ENCODE measurements around the gene CCDC198.

Gene CCDC198

DNA sequence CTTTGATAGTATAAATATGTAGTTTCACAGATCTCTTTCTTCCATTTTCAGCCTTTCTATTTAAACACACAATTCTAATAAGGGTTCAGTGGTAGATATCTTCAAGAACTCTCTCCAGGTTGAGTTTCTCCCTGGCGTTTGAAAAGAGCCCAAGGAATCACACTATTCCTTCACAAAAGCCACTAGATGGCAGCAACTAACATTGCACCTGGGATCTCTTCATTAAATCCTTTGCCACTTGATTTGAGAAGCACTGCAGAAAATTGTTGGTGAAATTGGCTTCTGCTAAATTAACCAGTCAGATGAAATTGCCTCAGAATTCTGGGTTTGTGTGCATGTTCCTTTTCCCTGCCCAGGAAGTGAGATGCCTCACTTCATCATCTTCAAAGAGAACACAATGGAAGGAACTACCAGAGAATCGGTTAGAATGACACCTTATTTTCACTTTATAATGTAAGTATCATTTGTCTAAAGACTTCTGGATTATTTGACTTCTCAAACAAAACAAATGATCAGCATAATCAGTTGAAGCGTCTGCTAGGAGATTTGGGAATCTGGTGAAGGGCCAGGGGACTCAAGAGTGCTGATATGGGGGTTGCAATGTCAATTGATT, 6.8 kb downstream of the CCDC198 start:
- ATAC-seq, result peak; percentile 74
- TF ChIP-seq ZNF8 (CRISPR knock-in tag; IDR thresholded peaks at IDR 0.05) (no peak), GLIS3 (CRISPR knock-in tag; IDR thresholded peaks at IDR 0.05) (no peak), OSR1 (CRISPR knock-in tag; IDR thresholded peaks at IDR 0.05) (no peak), BACH2 (CRISPR knock-in tag; IDR thresholded peaks at IDR 0.05; ENCODE audit: borderline replicate concordance) (no peak), ISL1 (CRISPR knock-in tag; IDR thresholded peaks at IDR 0.05) (no peak), ZFP30 (CRISPR knock-in tag; IDR thresholded peaks at IDR 0.05) (no peak), ZC3H10 (CRISPR knock-in tag; IDR thresholded peaks at IDR 0.05) (no peak), ZFP3 (CRISPR knock-in tag; IDR thresholded peaks at IDR 0.05) (no peak), SNAI2 (CRISPR knock-in tag; IDR thresholded peaks at IDR 0.05) (no peak), TOX (CRISPR knock-in tag; IDR thresholded peaks at IDR 0.05; ENCODE audit: borderline replicate concordance) (no peak), ESRRG (CRISPR knock-in tag; IDR thresholded peaks at IDR 0.05) (no peak)
- TF ChIP-seq, protein P1, sequence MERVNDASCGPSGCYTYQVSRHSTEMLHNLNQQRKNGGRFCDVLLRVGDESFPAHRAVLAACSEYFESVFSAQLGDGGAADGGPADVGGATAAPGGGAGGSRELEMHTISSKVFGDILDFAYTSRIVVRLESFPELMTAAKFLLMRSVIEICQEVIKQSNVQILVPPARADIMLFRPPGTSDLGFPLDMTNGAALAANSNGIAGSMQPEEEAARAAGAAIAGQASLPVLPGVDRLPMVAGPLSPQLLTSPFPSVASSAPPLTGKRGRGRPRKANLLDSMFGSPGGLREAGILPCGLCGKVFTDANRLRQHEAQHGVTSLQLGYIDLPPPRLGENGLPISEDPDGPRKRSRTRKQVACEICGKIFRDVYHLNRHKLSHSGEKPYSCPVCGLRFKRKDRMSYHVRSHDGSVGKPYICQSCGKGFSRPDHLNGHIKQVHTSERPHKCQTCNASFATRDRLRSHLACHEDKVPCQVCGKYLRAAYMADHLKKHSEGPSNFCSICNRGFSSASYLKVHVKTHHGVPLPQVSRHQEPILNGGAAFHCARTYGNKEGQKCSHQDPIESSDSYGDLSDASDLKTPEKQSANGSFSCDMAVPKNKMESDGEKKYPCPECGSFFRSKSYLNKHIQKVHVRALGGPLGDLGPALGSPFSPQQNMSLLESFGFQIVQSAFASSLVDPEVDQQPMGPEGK (CRISPR knock-in tag; IDR thresholded peaks at IDR 0.05; ENCODE audit: borderline replicate concordance), result no peak
- TF ChIP-seq, protein P2, sequence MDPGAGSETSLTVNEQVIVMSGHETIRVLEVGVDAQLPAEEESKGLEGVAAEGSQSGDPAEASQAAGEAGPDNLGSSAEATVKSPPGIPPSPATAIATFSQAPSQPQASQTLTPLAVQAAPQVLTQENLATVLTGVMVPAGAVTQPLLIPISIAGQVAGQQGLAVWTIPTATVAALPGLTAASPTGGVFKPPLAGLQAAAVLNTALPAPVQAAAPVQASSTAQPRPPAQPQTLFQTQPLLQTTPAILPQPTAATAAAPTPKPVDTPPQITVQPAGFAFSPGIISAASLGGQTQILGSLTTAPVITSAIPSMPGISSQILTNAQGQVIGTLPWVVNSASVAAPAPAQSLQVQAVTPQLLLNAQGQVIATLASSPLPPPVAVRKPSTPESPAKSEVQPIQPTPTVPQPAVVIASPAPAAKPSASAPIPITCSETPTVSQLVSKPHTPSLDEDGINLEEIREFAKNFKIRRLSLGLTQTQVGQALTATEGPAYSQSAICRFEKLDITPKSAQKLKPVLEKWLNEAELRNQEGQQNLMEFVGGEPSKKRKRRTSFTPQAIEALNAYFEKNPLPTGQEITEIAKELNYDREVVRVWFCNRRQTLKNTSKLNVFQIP (CRISPR knock-in tag; IDR thresholded peaks at IDR 0.05; ENCODE audit: borderline replicate concordance, low read depth), result no peak
- TF ChIP-seq, protein P3, sequence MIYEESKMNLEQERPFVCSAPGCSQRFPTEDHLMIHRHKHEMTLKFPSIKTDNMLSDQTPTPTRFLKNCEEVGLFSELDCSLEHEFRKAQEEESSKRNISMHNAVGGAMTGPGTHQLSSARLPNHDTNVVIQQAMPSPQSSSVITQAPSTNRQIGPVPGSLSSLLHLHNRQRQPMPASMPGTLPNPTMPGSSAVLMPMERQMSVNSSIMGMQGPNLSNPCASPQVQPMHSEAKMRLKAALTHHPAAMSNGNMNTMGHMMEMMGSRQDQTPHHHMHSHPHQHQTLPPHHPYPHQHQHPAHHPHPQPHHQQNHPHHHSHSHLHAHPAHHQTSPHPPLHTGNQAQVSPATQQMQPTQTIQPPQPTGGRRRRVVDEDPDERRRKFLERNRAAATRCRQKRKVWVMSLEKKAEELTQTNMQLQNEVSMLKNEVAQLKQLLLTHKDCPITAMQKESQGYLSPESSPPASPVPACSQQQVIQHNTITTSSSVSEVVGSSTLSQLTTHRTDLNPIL (CRISPR knock-in tag; IDR thresholded peaks at IDR 0.05; ENCODE audit: low read depth), result no peak

DNA sequence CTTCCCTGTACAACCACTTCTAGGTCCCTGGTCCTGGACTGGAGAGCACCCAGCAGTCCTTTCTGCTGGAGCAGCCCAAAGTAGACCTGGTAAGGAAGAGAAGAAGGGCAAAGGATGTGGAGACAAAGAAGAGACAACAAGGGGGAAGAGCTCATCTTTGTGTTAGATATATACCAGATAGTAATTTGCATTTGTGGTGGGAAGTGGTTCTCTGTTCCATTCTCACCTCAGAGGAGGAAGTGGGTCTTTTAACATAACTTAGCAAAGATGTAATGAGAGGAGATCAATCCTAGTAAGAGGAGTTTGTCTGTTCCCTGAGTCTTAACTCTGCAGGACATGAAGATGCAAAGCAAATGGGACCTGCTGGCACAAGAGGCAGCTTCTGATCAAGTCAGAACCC, 8.0 kb downstream of the CCDC198 start:
- no peak for ATAC-seq

More for the DNA sequence above, 8.0 kb downstream of the CCDC198 start:
- TF ChIP-seq ESRRG (CRISPR knock-in tag; IDR thresholded peaks at IDR 0.05) (no peak), SNAI2 (CRISPR knock-in tag; IDR thresholded peaks at IDR 0.05) (no peak), ZFP3 (CRISPR knock-in tag; IDR thresholded peaks at IDR 0.05) (no peak), ZC3H10 (CRISPR knock-in tag; IDR thresholded peaks at IDR 0.05) (no peak), BACH2 (CRISPR knock-in tag; IDR thresholded peaks at IDR 0.05; ENCODE audit: borderline replicate concordance) (no peak), ZNF70 (CRISPR knock-in tag; IDR thresholded peaks at IDR 0.05) (no peak), ZFP30 (CRISPR knock-in tag; IDR thresholded peaks at IDR 0.05) (no peak), ZNF565 (CRISPR knock-in tag; conservative IDR thresholded peaks at IDR 0.05; ENCODE audit: low read depth) (no peak), OSR1 (CRISPR knock-in tag; IDR thresholded peaks at IDR 0.05) (no peak)
- TF ChIP-seq, protein P4, sequence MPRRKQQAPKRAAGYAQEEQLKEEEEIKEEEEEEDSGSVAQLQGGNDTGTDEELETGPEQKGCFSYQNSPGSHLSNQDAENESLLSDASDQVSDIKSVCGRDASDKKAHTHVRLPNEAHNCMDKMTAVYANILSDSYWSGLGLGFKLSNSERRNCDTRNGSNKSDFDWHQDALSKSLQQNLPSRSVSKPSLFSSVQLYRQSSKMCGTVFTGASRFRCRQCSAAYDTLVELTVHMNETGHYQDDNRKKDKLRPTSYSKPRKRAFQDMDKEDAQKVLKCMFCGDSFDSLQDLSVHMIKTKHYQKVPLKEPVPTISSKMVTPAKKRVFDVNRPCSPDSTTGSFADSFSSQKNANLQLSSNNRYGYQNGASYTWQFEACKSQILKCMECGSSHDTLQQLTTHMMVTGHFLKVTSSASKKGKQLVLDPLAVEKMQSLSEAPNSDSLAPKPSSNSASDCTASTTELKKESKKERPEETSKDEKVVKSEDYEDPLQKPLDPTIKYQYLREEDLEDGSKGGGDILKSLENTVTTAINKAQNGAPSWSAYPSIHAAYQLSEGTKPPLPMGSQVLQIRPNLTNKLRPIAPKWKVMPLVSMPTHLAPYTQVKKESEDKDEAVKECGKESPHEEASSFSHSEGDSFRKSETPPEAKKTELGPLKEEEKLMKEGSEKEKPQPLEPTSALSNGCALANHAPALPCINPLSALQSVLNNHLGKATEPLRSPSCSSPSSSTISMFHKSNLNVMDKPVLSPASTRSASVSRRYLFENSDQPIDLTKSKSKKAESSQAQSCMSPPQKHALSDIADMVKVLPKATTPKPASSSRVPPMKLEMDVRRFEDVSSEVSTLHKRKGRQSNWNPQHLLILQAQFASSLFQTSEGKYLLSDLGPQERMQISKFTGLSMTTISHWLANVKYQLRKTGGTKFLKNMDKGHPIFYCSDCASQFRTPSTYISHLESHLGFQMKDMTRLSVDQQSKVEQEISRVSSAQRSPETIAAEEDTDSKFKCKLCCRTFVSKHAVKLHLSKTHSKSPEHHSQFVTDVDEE (CRISPR knock-in tag; IDR thresholded peaks at IDR 0.05), result no peak
- TF ChIP-seq, protein P3 (CRISPR knock-in tag; IDR thresholded peaks at IDR 0.05; ENCODE audit: low read depth), result no peak
- TF ChIP-seq, protein P2 (CRISPR knock-in tag; IDR thresholded peaks at IDR 0.05; ENCODE audit: borderline replicate concordance, low read depth), result no peak

Measured in SK-N-SH treated with all-trans-retinoic acid at 6 μM for 48 hours (cell line).